ENCODE results near the gene NPHP3.

GRCh38 chr3:132662212-132662611 lies 60.0 kb downstream of the NPHP3 start:
- TF ChIP-seq CTCF (IDR thresholded peaks at IDR 0.05; ENCODE audit: borderline replicate concordance, extremely low read depth, low read length, poor library complexity, severe bottlenecking) (no peak), EZH2 (IDR thresholded peaks at IDR 0.05; ENCODE audit: borderline replicate concordance, low read depth, low read length, severe bottlenecking) (no peak)

Data from DND-41 (cell line).